NCI-H2196 (cell line): ENCODE results near the gene SLC2A13.
"Not testable (repeated sequence)": the region's sequence is repeated elsewhere in the genome, so short reads cannot be mapped to it uniquely, and the experiment has no call there.

Experiments
- DNase-seq: peaks from one replicate; lab custom pipeline; 2025; ENCODE audit not compliant: unreplicated experiment; lab: John Stamatoyannopoulos, UW

SLC2A13 gene

DNA sequence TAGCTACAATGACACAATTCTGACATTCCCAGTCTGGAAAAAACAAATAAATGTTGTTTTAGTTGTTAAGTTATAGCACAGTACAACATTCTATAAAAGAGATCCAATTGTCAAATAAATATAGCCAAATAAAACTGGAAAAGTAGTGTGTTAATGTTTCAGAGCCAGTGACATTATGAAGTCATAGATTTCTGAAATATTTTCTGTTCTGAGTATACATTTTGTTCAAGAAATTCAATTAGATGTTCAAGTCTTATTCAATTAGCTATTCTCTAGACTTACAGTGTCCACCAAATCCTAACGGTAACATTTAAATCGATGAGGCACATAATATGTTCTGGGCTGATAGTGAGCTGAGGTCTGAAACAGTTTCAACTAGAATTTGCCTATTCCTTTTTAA is 290.1 kb downstream of the SLC2A13 start:
- DNase-seq = no peak

DNA sequence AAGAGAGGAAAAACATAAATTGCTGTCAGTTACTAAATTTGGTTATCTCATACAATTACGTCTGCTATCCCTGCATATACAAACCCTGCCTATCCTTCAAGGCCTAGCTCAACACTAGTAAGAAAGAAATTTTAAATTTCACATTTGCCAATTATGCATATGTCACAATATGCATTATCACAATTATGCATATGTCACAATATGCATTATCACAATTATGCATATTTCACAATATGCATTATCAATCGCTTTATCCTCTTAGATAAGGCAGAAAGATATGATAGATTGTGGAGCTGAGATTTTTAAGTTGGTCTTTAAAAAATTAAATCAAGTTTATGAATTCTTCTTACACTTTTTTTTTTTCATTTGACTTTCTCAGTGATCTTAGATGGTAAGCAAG is 291.3 kb downstream of the SLC2A13 start:
- no peak for DNase-seq

DNA sequence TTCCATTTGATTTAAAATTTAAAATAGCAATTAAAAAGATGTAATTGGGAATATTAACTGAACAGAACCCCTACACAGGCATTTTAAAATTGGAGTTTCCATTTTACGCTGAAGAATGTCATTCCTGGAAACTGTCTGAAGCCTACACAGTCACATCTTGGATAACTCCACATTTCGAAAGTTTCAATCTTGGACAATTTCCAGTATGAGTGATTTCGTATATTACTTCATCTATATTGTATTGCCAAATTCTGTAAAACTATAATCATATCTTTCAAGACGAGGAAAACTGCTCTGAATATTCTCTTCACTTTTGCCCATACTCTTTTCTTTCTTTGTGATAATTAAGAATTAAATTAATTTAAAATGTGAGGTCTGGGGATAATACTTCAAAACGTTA is 292.1 kb downstream of the SLC2A13 start:
- no peak for DNase-seq

DNA sequence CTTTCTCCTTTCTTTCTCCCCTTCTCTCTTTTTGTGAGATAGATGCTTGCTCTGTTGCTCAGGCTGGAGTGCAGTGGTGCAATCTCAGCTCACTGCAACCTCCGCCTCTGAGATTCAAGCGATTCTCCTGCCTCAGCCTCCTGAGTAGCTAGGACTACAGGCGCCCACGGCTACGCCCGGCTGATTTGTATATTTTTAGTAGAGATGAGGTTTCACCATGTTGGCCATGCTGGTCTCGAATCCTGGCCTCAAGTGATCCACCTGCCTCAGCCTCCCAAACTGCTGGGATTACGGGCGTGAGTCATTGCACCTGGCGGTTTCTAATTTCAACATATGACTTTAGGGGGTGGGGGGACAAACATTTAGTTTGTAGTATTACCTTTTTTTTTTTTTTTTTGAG is 293.4 kb downstream of the SLC2A13 start:
- DNase-seq = not testable (repeated sequence)

DNA sequence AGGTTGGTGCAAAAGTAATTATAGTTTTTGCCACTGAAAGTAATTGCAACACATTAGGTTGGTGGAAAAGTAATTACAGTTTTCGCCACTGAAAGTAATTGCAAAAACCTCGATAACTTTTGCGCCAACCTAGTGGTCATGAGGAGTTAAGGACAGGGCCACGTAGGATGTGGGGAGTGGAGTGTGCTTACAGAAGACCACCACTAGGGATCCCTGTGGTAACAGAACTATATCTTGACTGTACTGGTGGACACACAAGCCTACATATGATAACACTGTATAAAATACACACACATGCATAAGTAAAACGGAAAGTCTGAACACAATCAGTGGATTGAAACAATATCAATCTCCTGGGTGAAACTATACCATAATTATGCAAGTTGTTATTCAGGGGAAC is 298.8 kb downstream of the SLC2A13 start:
- no peak for DNase-seq

DNA sequence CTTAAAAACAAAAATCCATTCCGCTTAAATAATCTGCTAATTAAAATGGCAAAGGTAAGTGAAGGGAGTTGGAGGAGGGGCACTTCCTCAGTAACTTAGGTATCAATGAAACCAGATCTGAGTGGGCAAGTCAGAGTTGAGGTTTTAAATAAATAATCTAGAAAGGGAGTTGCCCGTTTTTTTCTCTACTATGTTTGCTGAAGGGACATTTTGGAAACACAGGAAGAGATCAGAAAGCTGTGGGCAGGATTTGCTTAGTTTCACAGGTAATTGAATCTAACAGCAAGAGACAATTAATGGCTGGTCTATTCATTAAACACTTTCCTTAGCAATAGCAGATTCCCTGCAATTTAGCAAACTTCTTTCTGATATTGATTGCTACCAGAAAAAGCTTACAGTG is 300.2 kb downstream of the SLC2A13 start:
- no peak for DNase-seq

DNA sequence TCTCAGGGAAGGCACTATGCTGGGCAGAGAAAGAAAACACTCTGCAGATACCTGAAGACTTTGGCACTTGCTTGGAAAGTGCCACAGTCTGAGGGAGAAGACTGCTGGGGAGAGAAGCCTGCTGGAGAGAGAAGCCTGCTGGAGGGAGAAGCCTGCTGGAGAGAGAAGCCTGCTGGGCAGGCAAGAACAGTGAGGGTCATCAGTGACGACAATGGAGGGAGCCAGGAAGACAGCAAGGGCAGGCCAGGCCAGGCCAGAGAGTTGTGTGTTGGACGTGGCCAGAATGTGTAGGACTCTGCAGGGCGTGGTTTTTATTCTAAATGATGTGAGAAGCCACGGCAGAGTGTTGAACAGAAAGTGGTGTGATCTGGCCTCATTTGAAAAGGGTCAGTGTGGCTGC is 301.0 kb downstream of the SLC2A13 start:
- DNase-seq = no peak

DNA sequence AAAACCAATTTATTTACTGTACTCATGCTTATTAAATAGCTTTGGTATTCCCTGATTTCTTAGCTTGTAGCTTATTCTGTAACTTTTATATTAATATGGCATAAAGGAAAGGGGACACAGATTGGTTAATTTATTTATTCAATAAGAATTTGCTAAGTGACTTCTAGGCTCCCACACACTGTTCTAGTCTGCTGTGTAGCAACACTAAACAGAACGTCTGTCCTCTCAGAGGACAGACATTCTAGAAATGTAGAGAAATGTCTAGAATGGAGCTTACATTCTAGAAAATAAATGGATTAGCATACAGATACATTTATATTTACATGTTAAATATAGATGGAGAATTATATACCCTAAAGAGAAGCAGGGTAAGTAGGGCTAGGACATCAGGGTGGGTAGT is 301.4 kb downstream of the SLC2A13 start:
- DNase-seq = no peak

DNA sequence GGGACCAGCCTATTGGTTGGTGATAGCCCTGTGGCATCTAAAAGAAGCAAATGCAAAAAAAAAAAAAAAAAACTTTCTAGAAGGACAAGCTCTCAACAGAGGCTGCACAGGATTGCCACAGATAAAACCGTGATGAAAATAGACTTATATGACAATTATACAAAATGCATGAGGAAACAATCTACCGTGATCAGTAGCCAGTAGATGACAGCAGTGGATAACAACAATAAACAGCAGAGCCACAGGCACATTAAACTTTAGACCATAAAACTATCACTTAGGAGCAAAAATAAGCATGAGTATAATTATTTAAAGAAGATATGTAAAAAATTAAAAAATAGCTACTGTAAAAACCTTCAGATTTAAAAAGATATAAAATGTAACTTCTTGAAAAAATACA is 302.7 kb downstream of the SLC2A13 start:
- DNase-seq = no peak

DNA sequence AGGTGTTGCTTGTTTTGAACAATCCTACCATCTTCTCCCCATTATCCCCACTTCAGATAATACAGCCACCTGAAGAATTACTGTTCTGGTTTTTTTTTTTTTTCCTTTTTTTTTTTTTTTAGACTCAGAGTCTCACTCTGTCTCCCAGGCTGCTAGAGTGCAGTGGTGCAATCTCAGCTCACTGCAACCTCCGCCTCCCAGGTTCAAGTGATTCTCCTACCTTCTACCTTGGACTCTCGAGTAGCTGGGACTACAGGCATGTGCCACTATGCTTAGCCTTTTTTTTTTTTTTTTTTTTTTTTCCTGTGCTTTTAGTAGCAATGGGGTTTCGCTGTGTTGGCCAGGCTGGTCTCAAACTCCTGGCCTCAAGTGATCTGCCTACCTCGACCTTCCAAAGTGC is 306.9 kb downstream of the SLC2A13 start:
- no peak for DNase-seq

DNA sequence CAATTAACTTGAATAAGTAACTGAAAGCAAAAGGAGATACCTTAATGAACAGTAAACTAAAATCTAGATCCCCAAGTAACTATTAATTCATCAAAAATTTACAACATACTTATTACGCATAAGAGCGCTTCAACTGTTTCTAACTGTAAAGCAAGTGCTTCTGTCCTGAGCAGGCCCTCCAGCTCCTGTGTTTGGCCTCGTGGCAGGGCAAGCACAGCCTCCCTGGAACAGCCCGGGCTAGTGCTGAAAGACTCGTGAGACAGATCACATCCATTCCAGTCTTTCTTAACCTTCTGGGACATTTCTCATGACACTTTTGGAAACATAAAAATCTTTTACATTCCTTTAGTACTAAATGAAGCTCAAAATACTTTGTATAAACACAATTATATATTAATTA is 307.5 kb downstream of the SLC2A13 start:
- DNase-seq = no peak

DNA sequence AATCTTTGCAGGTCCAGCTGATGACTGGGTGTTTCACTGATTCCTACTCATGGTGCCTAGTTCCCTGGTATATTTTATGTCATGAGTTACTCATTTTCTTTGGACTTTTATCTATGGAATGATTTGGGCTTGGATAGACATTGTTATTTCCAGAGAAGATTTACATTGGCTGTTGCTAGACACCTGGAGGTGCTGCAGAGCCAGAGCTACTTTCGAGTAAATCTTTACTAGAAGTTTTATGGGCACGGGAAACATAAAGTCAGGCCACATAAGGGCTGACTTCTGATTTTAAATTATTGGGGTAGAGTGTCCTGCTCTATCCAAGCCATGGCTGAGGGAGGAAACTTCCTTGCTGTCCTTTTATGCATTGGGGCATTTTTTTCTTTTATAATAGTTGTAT is 310.4 kb downstream of the SLC2A13 start:
- no peak for DNase-seq

DNA sequence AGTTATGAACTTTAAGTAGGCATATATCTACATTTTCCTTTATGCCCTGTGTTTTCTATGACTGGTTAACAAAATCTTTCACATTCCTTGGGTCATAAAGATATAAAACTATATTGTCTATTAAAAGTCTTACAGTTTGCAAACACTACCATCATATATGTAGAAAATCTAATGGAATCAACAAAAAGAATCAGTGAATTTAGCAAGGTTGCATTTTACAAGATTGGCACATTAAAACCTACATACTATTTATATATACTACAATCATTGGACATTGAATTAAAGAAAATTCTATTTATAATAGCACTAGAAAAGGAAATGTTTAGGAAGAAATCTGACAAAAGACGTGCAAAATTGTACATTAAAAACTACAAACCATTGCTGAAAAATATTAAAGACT is 312.9 kb downstream of the SLC2A13 start:
- DNase-seq = no peak

DNA sequence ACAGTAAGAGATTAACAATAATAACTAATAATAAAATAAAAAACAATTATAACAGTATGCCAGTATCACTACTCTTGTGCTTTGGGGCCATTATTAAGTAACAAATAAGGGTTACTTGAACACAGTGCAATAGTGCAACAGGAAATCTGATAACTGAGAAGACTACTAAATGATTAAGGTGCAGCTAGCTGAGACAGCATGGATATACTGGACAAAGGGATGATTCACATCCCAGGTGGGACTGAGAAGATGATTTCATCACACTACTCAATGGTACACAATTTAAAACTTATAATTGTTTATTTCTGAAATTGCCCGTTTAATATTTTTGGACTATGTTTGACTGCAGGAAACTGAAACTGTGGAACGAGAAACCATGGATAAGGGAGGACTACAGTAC is 317.6 kb downstream of the SLC2A13 start:
- DNase-seq = no peak

DNA sequence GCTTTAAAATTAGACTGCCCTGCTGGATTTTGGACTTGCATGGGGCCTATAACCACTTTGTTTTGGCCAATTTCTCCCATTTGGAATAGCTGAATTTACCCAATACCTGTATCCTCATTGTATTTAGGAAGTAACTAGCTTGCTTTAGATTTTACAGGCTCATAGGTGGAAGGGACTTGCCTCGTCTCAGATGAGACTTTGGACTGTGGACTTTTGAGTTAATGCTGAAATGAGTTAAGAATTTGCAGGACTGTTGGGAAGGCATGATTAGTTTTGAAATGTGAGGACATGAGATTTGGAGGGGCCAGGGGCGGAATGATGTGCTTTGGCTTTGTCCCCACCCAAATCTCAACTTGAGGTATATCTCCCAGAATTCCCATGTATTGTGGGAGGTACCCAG is 320.1 kb downstream of the SLC2A13 start:
- not testable (repeated sequence) for DNase-seq

DNA sequence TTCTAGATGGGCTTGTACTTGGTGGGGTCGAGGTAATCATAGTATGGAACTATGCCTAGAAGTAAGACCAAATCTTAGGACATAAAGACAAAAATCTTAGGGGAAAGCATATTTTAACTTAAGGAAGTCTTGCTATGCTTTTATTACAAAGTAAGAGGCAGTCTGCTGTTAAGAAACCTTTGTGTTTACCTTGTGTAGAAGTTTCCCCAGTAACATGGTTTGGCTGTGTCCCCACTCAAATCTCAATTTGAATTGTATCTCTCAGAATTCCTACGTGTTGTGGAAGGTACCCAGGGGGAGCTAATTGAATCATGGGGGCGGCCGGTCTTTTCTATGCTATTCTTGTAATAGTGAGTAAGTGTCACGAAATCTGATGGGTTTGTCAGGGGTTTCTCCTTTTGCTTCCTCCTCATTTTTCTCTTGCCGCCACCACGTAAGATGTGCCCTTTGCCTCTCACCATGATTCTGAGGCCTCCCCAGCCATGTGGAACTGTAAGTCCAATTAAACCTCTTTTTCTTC is 323.8 kb downstream of the SLC2A13 start:
- DNase-seq = no peak

DNA sequence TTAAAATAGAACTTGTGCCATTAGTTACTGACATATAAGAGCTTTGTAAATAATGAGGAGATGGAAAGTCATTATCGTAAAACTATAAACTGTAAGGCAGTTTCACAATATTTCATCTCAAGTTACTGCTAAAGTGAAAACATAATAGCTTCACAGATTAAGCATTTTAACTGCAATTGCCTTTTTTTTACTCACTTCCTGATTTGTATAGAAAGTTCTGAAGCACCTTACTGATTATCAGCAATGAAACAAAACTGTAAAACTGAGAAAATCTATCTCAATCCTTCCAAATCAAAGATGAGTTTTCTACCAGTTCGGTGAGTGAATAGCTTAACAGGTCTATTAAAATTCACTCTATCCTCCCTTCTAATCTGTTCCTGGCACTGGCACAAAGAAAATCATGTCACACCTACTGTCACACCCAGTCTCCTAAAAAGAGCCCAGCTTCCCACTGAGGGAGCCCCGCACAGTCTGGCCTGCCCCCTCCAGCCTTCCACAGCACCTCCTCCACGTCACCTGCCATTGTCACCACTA is 324.9 kb downstream of the SLC2A13 start:
- DNase-seq = no peak

DNA sequence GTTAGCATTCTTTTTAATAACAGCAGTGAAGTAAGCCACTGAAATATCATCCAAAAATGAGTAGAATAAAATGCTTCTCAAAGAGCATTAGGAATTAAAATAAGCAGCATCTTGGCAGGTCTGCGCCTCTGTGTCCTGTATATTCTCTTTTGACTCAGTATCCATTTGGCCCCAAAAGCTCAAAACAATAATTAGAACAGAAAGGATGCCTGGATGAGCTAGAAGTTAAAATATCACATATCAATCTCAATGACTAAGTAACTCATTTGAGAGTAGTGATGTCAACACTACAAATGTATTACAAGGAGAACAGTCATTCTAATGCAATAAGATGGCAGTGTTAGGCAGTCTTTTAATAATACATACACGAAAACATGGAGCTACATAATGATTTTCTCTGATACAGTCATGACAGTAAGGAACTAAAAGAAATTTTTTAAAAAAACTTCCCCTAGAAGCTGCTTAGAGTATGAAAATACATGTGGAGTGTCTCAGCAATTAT is 325.4 kb downstream of the SLC2A13 start:
- no peak for DNase-seq

DNA sequence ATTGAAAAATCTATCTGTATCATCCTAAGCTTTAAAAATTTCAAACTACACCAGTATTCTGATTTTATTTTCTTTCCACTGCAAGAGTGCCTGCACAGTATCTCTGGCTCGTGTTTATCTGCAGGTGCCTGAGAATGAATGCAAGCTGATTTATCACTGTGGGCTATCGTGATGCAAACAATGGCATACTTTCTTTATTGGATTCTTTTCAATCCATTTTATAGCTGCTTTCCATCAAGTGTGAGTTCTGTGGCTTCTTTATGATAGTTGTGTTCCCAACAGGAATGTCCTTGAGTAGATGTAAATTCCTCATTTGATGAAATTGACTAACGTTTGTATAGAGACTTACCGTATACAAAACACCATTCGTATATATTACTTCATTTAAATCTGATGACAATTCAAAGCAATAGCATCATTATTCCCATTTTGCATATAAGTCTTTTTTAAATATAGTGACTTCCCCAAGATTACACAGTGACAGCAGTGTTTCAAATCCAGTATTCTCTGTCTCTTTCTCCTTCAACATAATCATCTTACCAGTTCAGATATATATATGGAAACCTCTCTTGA is 326.0 kb downstream of the SLC2A13 start:
- DNase-seq = no peak

DNA sequence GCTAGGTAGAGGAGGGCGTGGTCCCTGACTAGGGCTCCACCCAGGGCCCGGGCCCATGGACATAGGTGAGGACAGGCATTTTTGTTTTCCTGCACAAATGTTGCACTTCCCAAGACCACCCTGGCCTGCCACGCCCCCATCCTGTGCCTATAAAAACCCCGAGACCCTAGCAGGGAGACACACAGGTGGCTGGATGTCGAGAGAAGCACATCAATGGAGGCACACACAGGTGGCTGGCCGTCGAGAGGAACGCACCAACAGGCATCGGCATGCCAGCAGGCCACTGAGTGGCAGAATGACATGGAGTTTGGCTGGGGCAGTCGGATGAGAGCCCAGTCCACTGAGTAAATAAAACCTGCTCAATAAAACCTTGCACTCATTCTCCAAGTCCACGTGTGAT is 328.4 kb downstream of the SLC2A13 start:
- no peak for DNase-seq

DNA sequence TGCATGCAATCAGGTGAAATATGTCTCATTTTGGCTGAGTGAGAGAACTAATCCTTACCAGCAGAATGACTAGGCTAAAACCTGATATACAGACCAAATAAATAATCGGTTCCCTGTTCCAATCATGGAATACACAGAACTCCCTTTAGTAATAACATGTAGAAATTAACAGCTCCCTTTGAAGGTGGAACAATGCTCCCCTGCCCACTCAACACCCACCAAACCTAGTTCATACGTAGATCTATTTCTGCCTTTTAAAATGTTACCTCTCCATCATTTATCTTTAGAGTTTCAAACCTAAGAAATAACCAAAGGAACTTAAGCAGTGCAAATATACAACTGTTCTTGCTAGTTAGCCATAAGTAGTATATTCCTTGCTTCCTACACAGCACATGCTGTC is 332.6 kb downstream of the SLC2A13 start:
- DNase-seq = no peak

DNA sequence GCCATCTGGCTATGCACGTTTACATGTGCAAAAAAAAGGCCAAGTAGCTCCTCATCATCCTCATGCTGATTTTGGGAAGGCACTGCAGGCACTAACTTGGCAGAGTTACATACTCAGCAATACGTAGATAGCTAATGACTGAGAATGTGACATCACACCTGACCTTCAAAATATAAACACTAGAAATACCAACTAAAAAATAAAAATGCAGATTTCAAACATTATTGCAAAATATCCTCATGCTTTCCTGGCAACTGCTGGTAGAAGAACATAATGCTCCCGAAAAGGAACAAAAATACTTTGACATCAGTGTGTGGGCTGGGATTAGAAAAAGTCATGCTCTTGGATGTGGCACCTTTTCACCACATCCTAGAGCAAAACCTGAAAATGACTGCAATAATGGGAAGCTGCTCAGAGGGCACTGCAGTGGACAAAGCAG is 333.0 kb downstream of the SLC2A13 start:
- DNase-seq = no peak

DNA sequence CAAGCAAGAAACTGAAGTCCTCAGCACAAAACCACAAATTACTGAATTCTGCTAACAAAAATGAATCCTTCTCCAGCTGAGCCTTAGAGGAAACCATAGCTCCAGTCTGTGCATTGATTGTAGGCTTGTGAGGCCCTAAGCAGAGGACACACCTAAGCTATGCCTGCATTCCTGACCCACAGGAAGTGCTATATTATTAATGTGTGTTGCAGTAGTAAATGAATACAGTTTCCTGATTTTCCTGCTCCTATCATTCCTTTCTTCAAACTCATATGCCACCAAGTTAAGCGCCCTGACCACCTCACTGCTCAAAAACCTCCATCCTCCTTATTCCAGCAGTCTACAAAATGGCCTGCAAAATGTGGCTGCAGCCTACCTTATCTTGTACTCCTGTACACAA is 334.4 kb downstream of the SLC2A13 start:
- DNase-seq = no peak
